SK-N-SH (cell line): ENCODE results near the gene C6orf136. TPM values are rescaled to one million over a fixed set of nuclear protein-coding genes. Genes with fewer than 3 reads are reported as not detected.
A peak's percentile ranks its signal among the peaks of the same experiment; 100 is the strongest.

Source experiments
- CTCF ChIA-PET: fragments of 300-600, 350-600 bp; formaldehyde crosslinking; extraction: SDS; loops from one replicate; lab custom pipeline; 2021; lab: Yijun Ruan, JAX
- POLR2A ChIA-PET: fragments of 350-600 bp; sonication (Branson Sonifier 250); formaldehyde crosslinking; extraction: SDS; loops from one replicate; lab custom pipeline; 2020; ENCODE audit warnings: antibody characterized with exemption, inconsistent platforms; lab: Yijun Ruan, JAX
- DNase-seq: peaks from one replicate; pipeline ENCODE4 v3.0.0; 2012
- H2AFZ ChIP-seq: fragments of 200-600 bp; sonication (generic); 2 replicates; pipeline ENCODE4 v1.8.1; 2016; ENCODE audit warnings: antibody characterized with exemption, mild to moderate bottlenecking, low read depth
- H3F3A ChIP-seq: fragments of 200-600 bp; sonication (generic); replicated peaks from 2 replicates; pipeline ENCODE3; 2016; ENCODE audit warnings: antibody characterized with exemption, mild to moderate bottlenecking; ENCODE audit not compliant: insufficient read depth
- H3K27ac ChIP-seq, 2 experiments: fragments of 200-500 bp in 1 of 2; fragments of 200-600 bp in 1 of 2; sonication (Bioruptor generic) in 1 of 2; sonication (generic), shearing (Covaris generic) in 1 of 2; 2 replicates each; pipeline versions ENCODE4 v1.5.1 to v1.6.1; 2014 to 2016; ENCODE audit warnings: low read depth in 2 of 2, inconsistent platforms in 1 of 2, low read length in 1 of 2, mild to moderate bottlenecking in 1 of 2, mixed read lengths in 1 of 2
- H3K27me3 ChIP-seq: fragments of 200-600 bp; sonication (generic), shearing (Covaris generic); 2 replicates; pipeline ENCODE4 v1.6.1; 2016; ENCODE audit warnings: mixed run types; ENCODE audit not compliant: insufficient read depth
- H3K36me3 ChIP-seq, 2 experiments: fragments of 200-500 bp in 1 of 2; fragments of 200-600 bp in 1 of 2; sonication (Bioruptor generic) in 1 of 2; sonication (generic) in 1 of 2; replicated peaks in 1 of 2; 2 replicates each; pipeline versions ENCODE3 to v1.5.1; 2014 to 2016; ENCODE audit warnings: low read length in 1 of 2, mild to moderate bottlenecking in 1 of 2; ENCODE audit not compliant: insufficient read depth in 2 of 2, control insufficient read depth in 1 of 2
- H3K4me1 ChIP-seq, 2 experiments: fragments of 200-500 bp in 1 of 2; fragments of 200-600 bp in 1 of 2; sonication (Bioruptor generic) in 1 of 2; sonication (generic), shearing (Covaris generic) in 1 of 2; 2 replicates each; pipeline versions ENCODE4 v1.5.1 to v1.6.1; 2014 to 2016; ENCODE audit warnings: low read depth in 1 of 2, low read length in 1 of 2, mixed run types in 1 of 2; ENCODE audit not compliant: insufficient read depth in 2 of 2, control insufficient read depth in 1 of 2
- H3K4me2 ChIP-seq: fragments of 200-600 bp; sonication (generic), shearing (Covaris generic); 2 replicates; pipeline ENCODE4 v1.6.1; 2017; ENCODE audit warnings: mixed run types
- H3K4me3 ChIP-seq, 2 experiments: fragments of 200-500 bp in 1 of 2; fragments of 200-600 bp in 1 of 2; sonication (Bioruptor generic) in 1 of 2; sonication (generic), shearing (Covaris generic) in 1 of 2; 2 replicates each; pipeline versions ENCODE4 v1.5.1 to v1.8.1; 2014 to 2016; ENCODE audit warnings: low read depth in 2 of 2, inconsistent platforms in 1 of 2, low read length in 1 of 2, mild to moderate bottlenecking in 1 of 2, mixed read lengths in 1 of 2, moderate library complexity in 1 of 2
- H3K79me2 ChIP-seq: fragments of 200-600 bp; sonication (generic); 2 replicates; pipeline ENCODE4 v1.8.1; 2017; ENCODE audit warnings: mild to moderate bottlenecking; ENCODE audit not compliant: insufficient read depth
- H3K9ac ChIP-seq: fragments of 200-600 bp; sonication (generic); 2 replicates; pipeline ENCODE4 v1.6.1; 2017; ENCODE audit warnings: mixed run types
- H3K9me2 ChIP-seq: fragments of 200-600 bp; sonication (generic); 2 replicates; pipeline ENCODE4 v1.6.1; 2017; ENCODE audit warnings: mixed run types
- H3K9me3 ChIP-seq: fragments of 200-600 bp; sonication (generic); 2 replicates; pipeline ENCODE4 v1.6.1; 2017; ENCODE audit warnings: mixed run types, mild to moderate bottlenecking, moderate library complexity
- H4K20me1 ChIP-seq: fragments of 200-600 bp; sonication (generic); 2 replicates; pipeline ENCODE4 v1.6.1; 2017; ENCODE audit warnings: mild to moderate bottlenecking, mixed run types; ENCODE audit not compliant: insufficient read depth
- EP300 ChIP-seq, 2 experiments: IDR thresholded peaks; 2 replicates each; pipeline versions ENCODE4 v1.4.0 to v1.6.1; 2012; ENCODE audit warnings: borderline replicate concordance in 1 of 2, low read depth in 1 of 2, low read length in 1 of 2
- EZH2phosphoT487 ChIP-seq: fragments of 200-600 bp; sonication (generic); IDR thresholded peaks from 2 replicates; pipeline ENCODE4 v1.6.1; 2017; ENCODE audit warnings: low read depth, mixed run types, mild to moderate bottlenecking, antibody characterized with exemption, moderate library complexity, borderline replicate concordance
- GATA2 ChIP-seq: sonication (generic); formaldehyde crosslinking; IDR thresholded peaks from 2 replicates; pipeline ENCODE4 v1.5.0; 2020; ENCODE audit warnings: mild to moderate bottlenecking, missing genetic modification reagents
- JUND ChIP-seq: IDR thresholded peaks from 2 replicates; pipeline ENCODE4 v1.4.0; 2012
- POLR2AphosphoS5 ChIP-seq: IDR thresholded peaks from 2 replicates; pipeline ENCODE4 v1.6.1; 2012; ENCODE audit warnings: low read depth, low read length
- RAD21 ChIP-seq: IDR thresholded peaks from 2 replicates; pipeline ENCODE4 v1.6.1; 2012; ENCODE audit warnings: mild to moderate bottlenecking, low read length
- RFX5 ChIP-seq: IDR thresholded peaks from 2 replicates; pipeline ENCODE4 v1.6.1; 2012; ENCODE audit warnings: mild to moderate bottlenecking, improper control_type of control experiment, low read length
- RXRA ChIP-seq: IDR thresholded peaks from 2 replicates; pipeline ENCODE4 v1.4.0; 2012; ENCODE audit warnings: low read depth, mild to moderate bottlenecking, borderline replicate concordance
- SMC3 ChIP-seq: IDR thresholded peaks from 2 replicates; pipeline ENCODE4 v1.6.1; 2012; ENCODE audit warnings: low read depth, low read length, improper control_type of control experiment
- TCF12 ChIP-seq: IDR thresholded peaks from 2 replicates; pipeline ENCODE4 v1.4.0; 2012
- TEAD4 ChIP-seq: IDR thresholded peaks from 2 replicates; pipeline ENCODE4 v1.4.0; 2012; ENCODE audit warnings: mild to moderate bottlenecking, borderline replicate concordance; ENCODE audit not compliant: insufficient read depth
- YY1 ChIP-seq: IDR thresholded peaks from 2 replicates; pipeline ENCODE4 v1.4.0; 2012; ENCODE audit warnings: low read depth, mild to moderate bottlenecking
- WGBS: methylation state at CpG from one replicate; pipeline ENCODE4 v1.1.6; 2017; ENCODE audit warnings: low lambda C conversion rate; 5-methylcytosine and 5-hydroxymethylcytosine counted together
- polyA plus RNA-seq, 3 experiments: library from polyadenylated mRNA; depleted of rRNA; stranded (reverse); fragments of >200 nt; gene quantifications; 2 replicates each; pipeline ENCODE4 v1.2.3, GENCODE V29; 2012
- TF ChIP-seq, protein P1 (sequence below): IDR thresholded peaks from 2 replicates; pipeline ENCODE4 v1.4.0; 2012; ENCODE audit warnings: low read depth

The C6orf136 gene
- polyA plus RNA-seq, 1 of the 3 experiments (the other 2 are of a cell fraction), result 14.3 TPM

DNA sequence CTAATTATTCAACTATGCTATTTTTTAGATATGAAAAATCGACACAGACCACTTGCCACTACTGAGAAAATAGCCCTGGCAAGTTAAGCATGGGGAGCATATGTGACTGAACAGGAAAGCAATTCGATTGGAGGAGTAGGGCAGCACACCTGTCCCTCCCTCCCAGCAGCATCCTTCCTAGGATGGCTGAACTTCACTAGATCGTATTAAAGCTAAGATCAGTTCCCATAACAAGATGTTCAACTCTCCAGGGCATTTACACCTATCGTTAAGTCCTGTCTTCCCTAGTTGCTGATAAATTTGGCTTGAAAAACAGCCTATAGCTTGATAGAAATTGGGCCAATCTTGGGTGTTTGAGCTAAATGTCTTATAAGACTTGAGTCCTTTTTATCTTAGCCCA, 36.9 kb upstream of the C6orf136 start:
- peak; percentile 16; the same call in 1 of the 2 replicates for TF ChIP-seq POLR2AphosphoS5
- TF ChIP-seq YY1, result no peak
- 85% methylated on average over 4 of the region's 4 CpGs for WGBS
- H3K4me2 ChIP-seq, result no peak overlapping the region
- H3K4me3 ChIP-seq, result no peak overlapping the region
- no peak overlapping the region for H3K27ac ChIP-seq
- H3K27me3 ChIP-seq, result no peaks in the 10 kb centered on the region
- H3K9me2 ChIP-seq, result no peaks in the 10 kb centered on the region
- H3K4me1 ChIP-seq, result peaks cover 22 to 23% of the 10 kb centered on the region in 2 experiments
- H3K9ac ChIP-seq, result no peak overlapping the region
- H3F3A ChIP-seq, result peaks cover 41% of the 10 kb centered on the region
- peaks cover 16% of the 10 kb centered on the region for H4K20me1 ChIP-seq
- POLR2A ChIA-PET, result interaction anchor here (0.9 to 1.9 kb wide), 3 partner anchors 10 to 36 kb away, joined by 3 to 12 read pairs (median 7); no protein-coding TSS in a partner anchor
- no peaks in the 10 kb centered on the region for H3K9me3 ChIP-seq
- peaks cover 51% of the 10 kb centered on the region for H3K79me2 ChIP-seq
- CTCF ChIA-PET, result interaction anchor here (1.0 to 2.0 kb wide), 5 partner anchors 9 to 69 kb away, joined by 3 to 18 read pairs (median 5); partner anchors contain the start of gene ATAT1
- no peak for DNase-seq
- no peak overlapping the region for H2AFZ ChIP-seq
- H3K36me3 ChIP-seq, result peaks cover 52 to 64% of the 10 kb centered on the region in 2 experiments

GRCh38 chr6:30611150-30611855, 35.6 kb upstream of the C6orf136 start:
- Histone ChIP-seq H3K27me3 (no peaks in the 10 kb centered on the region), H3K9me3 (no peaks in the 10 kb centered on the region), H4K20me1 (peaks cover 16% of the 10 kb centered on the region), H3K9ac (no peak overlapping the region), H3K4me1 (peaks cover 22 to 23% of the 10 kb centered on the region in 2 experiments), H3F3A (peaks cover 52% of the 10 kb centered on the region), H3K9me2 (no peaks in the 10 kb centered on the region), H3K27ac (no peak overlapping the region), H3K79me2 (peaks cover 62% of the 10 kb centered on the region), H2AFZ (no peak overlapping the region), H3K36me3 (peaks cover 51 to 62% of the 10 kb centered on the region in 2 experiments), H3K4me3 (no peak overlapping the region), H3K4me2 (no peak overlapping the region)
- WGBS, result 89% methylated on average over 9 of the region's 9 CpGs
- CTCF ChIA-PET, result interaction anchor here (1.5 to 3.8 kb wide), 7 partner anchors 10 to 70 kb away, joined by 5 to 33 read pairs (median 8); no protein-coding TSS in a partner anchor
- POLR2A ChIA-PET, result interaction anchor here (0.9 to 1.9 kb wide), 4 partner anchors 11 to 54 kb away, joined by 3 to 12 read pairs (median 5); partner anchors contain the start of gene PRR3
- TF ChIP-seq, protein P1, sequence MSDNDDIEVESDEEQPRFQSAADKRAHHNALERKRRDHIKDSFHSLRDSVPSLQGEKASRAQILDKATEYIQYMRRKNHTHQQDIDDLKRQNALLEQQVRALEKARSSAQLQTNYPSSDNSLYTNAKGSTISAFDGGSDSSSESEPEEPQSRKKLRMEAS, result no peak
- TF ChIP-seq RXRA (no peak), SMC3 (no peak), RAD21 (no peak), YY1 (no peak), JUND (no peak), POLR2AphosphoS5 (no peak), EZH2phosphoT487 (no peak), RFX5 (no peak), GATA2 (CRISPR knock-in tag) (no peak), TEAD4 (no peak), EP300 (IDR thresholded peaks at IDR 0.05; ENCODE audit: borderline replicate concordance in 1 of 2, low read depth in 1 of 2, low read length in 1 of 2) (no peak), TCF12 (no peak)
- no peak for DNase-seq
